ENCODE data around the gene TMEM52. TPM values are rescaled to one million over a fixed set of nuclear protein-coding genes. Genes with fewer than 3 reads are reported as not detected.

The TMEM52 gene
- polyA plus RNA-seq, 1 of the 3 experiments (the other 2 are of a cell fraction): 4.8 TPM

- Histone ChIP-seq H3K79me2 (ENCODE audit: insufficient read depth) (no peaks in the 10 kb centered on the region), H3K9ac (no peak overlapping the region), H3K9me3 (no peaks in the 10 kb centered on the region), H2AFZ (ENCODE audit: low read depth) (no peak overlapping the region), H3K9me2 (no peaks in the 10 kb centered on the region), H3K27ac (ENCODE audit: low read depth in 2 of 2, low read length in 1 of 2) (no peak overlapping the region), H3K4me2 (no peak overlapping the region), H3K4me3 (ENCODE audit: low read depth in 2 of 2, low read length in 1 of 2) (no peak overlapping the region), H4K20me1 (ENCODE audit: insufficient read depth) (no peaks in the 10 kb centered on the region), H3K36me3 (replicated peaks in 1 of 2; ENCODE audit: control insufficient read depth in 1 of 2, insufficient read depth in 2 of 2, low read length in 1 of 2) (no peaks in the 10 kb centered on the region), H3F3A (replicated peaks; ENCODE audit: insufficient read depth) (peaks cover 6% of the 10 kb centered on the region), H3K27me3 (ENCODE audit: insufficient read depth) (no peaks in the 10 kb centered on the region), H3K4me1 (ENCODE audit: control insufficient read depth in 1 of 2, insufficient read depth in 2 of 2, low read depth in 1 of 2, low read length in 1 of 2) (no peaks in the 10 kb centered on the region)
- ChIA-PET CTCF (interaction anchor here (1.0 to 1.4 kb wide), 4 partner anchors 14 to 118 kb away, joined by 3 to 8 read pairs (median 6); no protein-coding TSS in a partner anchor), POLR2A (no interaction called here)
- DNase-seq: no peak
- no peak for TF ChIP-seq EP300 (IDR thresholded peaks at IDR 0.05; ENCODE audit: borderline replicate concordance in 1 of 2, low read depth in 1 of 2, low read length in 1 of 2)
- TF ChIP-seq USF1 (IDR thresholded peaks at IDR 0.05; ENCODE audit: borderline replicate concordance, low read depth): no peak
- no peak for TF ChIP-seq FOSL2 (IDR thresholded peaks at IDR 0.05; ENCODE audit: borderline replicate concordance, low read depth)
- TF ChIP-seq RAD21 (IDR thresholded peaks at IDR 0.05; ENCODE audit: low read length): no peak
- no peak for TF ChIP-seq TAF1 (IDR thresholded peaks at IDR 0.05; ENCODE audit: borderline replicate concordance, low read depth, low read length)
- no peak for TF ChIP-seq FOXJ3 (CRISPR knock-in tag; IDR thresholded peaks at IDR 0.05)
- TF ChIP-seq MAX (IDR thresholded peaks at IDR 0.05; ENCODE audit: low read depth): no peak
- TF ChIP-seq RCOR1 (IDR thresholded peaks at IDR 0.05; ENCODE audit: low read length): no peak
- 65% methylated on average over 8 of the region's 10 CpGs for WGBS (ENCODE audit: low lambda C conversion rate)
Measured at GRCh38 chr1:1929102-1929638, 10.1 kb upstream of the TMEM52 start.

- CTCF ChIA-PET: interaction anchor here (1.2 to 1.4 kb wide), 2 partner anchors 15 to 116 kb away, joined by 5 to 8 read pairs; no protein-coding TSS in a partner anchor
- no peak for TF ChIP-seq SIN3A (IDR thresholded peaks at IDR 0.05; ENCODE audit: borderline replicate concordance, low read depth, low read length)
- no peak for TF ChIP-seq POLR2AphosphoS5 (IDR thresholded peaks at IDR 0.05; ENCODE audit: low read depth, low read length)
- no peak for TF ChIP-seq GABPA (IDR thresholded peaks at IDR 0.05; ENCODE audit: low read depth)
- TF ChIP-seq FOSL2 (IDR thresholded peaks at IDR 0.05; ENCODE audit: borderline replicate concordance, low read depth): no peak
- no peak for TF ChIP-seq USF2 (IDR thresholded peaks at IDR 0.05; ENCODE audit: borderline replicate concordance, low read depth, low read length)
- no peak for TF ChIP-seq TCF12 (IDR thresholded peaks at IDR 0.05)
- TF ChIP-seq IRF3 (IDR thresholded peaks at IDR 0.05; ENCODE audit: low read depth, low read length): no peak
- no peak for TF ChIP-seq MEF2A (IDR thresholded peaks at IDR 0.05; ENCODE audit: borderline replicate concordance, low read depth)
- TF ChIP-seq ZBTB33 (IDR thresholded peaks at IDR 0.05; ENCODE audit: borderline replicate concordance, low read depth): no peak
Measured at GRCh38 chr1:1928231-1929101, 9.4 kb upstream of the TMEM52 start.

More at GRCh38 chr1:1928231-1929101, 9.4 kb upstream of the TMEM52 start:
- no peak overlapping the region for H3K9ac ChIP-seq
- no peaks in the 10 kb centered on the region for H4K20me1 ChIP-seq (ENCODE audit: insufficient read depth)
- no peak overlapping the region for H3K4me3 ChIP-seq (ENCODE audit: low read depth in 2 of 2, low read length in 1 of 2)
- no peak for DNase-seq
- H2AFZ ChIP-seq (ENCODE audit: low read depth): no peak overlapping the region
- no peaks in the 10 kb centered on the region for H3K79me2 ChIP-seq (ENCODE audit: insufficient read depth)
- H3K4me1 ChIP-seq (ENCODE audit: control insufficient read depth in 1 of 2, insufficient read depth in 2 of 2, low read depth in 1 of 2, low read length in 1 of 2): no peaks in the 10 kb centered on the region
- WGBS (ENCODE audit: low lambda C conversion rate): 67% methylated on average over 21 of the region's 34 CpGs
- H3K36me3 ChIP-seq (replicated peaks in 1 of 2; ENCODE audit: control insufficient read depth in 1 of 2, insufficient read depth in 2 of 2, low read length in 1 of 2): no peaks in the 10 kb centered on the region
- no peak overlapping the region for H3K4me2 ChIP-seq
- H3K9me2 ChIP-seq: no peaks in the 10 kb centered on the region
- no peaks in the 10 kb centered on the region for H3K9me3 ChIP-seq
- H3F3A ChIP-seq (replicated peaks; ENCODE audit: insufficient read depth): no peaks in the 10 kb centered on the region
- H3K27me3 ChIP-seq (ENCODE audit: insufficient read depth): no peaks in the 10 kb centered on the region
- no peak overlapping the region for H3K27ac ChIP-seq (ENCODE audit: low read depth in 2 of 2, low read length in 1 of 2)
- POLR2A ChIA-PET: no interaction called here

All from SK-N-SH (cell line).